ENCODE measurements around the gene WNT7B. TPM values are rescaled to one million over a fixed set of nuclear protein-coding genes. Genes with fewer than 3 reads are reported as not detected.

The WNT7B gene
- total and polyA plus RNA-seq, 2 experiments from 2014 or later: 0.10 TPM; not detected in 1

DNA sequence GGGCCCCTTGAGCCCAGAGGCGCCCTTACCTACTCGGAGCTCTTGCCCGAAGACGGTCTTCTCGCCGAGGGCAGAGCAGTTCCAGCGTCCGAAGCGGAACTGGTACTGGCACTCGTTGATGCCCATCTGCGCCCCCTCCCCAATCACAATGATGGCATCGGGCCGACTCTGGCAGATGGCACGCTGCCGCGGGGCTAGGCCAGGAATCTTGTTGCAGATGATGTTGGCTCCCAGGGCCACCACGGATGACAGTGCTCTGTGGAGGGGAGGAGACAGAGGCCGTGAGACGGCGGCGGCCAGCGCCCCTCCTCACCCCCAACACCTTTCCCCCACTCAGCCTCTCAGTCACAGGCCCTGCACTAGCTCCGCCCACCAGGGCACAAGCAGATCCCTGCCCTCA is 27.1 kb downstream of the WNT7B start:
- Histone ChIP-seq H3K79me2 (replicated peaks; ENCODE audit: insufficient read depth) (no peaks in the 10 kb centered on the region), H3K4me2 (no peak overlapping the region), H3K27me3 (ENCODE audit: insufficient read depth) (no peaks in the 10 kb centered on the region), H3K36me3 (ENCODE audit: insufficient read depth) (no peaks in the 10 kb centered on the region), H4K20me1 (replicated peaks; ENCODE audit: insufficient read depth) (no peaks in the 10 kb centered on the region), H3K27ac (ENCODE audit: low read depth) (no peak overlapping the region), H3K4me1 (ENCODE audit: insufficient read depth) (no peaks in the 10 kb centered on the region), H2AFZ (no peak overlapping the region), H3K4me3 (no peak overlapping the region), H3F3A (replicated peaks; ENCODE audit: low read depth) (no peaks in the 10 kb centered on the region), H3K9me2 (ENCODE audit: insufficient read depth) (no peaks in the 10 kb centered on the region)
- no peak; the same call in 2 of the 3 replicates for ATAC-seq
- no peak for DNase-seq (ENCODE audit: low spot score)
- H3K4me3 Mint-ChIP-seq: no peak overlapping the region
- TF ChIP-seq ZNF114 (CRISPR knock-in tag; IDR thresholded peaks at IDR 0.05) (no peak), NANOG (IDR thresholded peaks at IDR 0.05; ENCODE audit: borderline replicate concordance) (no peak), EZH2phosphoT487 (IDR thresholded peaks at IDR 0.05; ENCODE audit: unreplicated experiment) (no peak), JUNB (IDR thresholded peaks at IDR 0.05; ENCODE audit: unreplicated experiment) (no peak), CREB1 (CRISPR knock-in tag; IDR thresholded peaks at IDR 0.05; ENCODE audit: low read depth) (no peak)
- TF ChIP-seq, protein P1, sequence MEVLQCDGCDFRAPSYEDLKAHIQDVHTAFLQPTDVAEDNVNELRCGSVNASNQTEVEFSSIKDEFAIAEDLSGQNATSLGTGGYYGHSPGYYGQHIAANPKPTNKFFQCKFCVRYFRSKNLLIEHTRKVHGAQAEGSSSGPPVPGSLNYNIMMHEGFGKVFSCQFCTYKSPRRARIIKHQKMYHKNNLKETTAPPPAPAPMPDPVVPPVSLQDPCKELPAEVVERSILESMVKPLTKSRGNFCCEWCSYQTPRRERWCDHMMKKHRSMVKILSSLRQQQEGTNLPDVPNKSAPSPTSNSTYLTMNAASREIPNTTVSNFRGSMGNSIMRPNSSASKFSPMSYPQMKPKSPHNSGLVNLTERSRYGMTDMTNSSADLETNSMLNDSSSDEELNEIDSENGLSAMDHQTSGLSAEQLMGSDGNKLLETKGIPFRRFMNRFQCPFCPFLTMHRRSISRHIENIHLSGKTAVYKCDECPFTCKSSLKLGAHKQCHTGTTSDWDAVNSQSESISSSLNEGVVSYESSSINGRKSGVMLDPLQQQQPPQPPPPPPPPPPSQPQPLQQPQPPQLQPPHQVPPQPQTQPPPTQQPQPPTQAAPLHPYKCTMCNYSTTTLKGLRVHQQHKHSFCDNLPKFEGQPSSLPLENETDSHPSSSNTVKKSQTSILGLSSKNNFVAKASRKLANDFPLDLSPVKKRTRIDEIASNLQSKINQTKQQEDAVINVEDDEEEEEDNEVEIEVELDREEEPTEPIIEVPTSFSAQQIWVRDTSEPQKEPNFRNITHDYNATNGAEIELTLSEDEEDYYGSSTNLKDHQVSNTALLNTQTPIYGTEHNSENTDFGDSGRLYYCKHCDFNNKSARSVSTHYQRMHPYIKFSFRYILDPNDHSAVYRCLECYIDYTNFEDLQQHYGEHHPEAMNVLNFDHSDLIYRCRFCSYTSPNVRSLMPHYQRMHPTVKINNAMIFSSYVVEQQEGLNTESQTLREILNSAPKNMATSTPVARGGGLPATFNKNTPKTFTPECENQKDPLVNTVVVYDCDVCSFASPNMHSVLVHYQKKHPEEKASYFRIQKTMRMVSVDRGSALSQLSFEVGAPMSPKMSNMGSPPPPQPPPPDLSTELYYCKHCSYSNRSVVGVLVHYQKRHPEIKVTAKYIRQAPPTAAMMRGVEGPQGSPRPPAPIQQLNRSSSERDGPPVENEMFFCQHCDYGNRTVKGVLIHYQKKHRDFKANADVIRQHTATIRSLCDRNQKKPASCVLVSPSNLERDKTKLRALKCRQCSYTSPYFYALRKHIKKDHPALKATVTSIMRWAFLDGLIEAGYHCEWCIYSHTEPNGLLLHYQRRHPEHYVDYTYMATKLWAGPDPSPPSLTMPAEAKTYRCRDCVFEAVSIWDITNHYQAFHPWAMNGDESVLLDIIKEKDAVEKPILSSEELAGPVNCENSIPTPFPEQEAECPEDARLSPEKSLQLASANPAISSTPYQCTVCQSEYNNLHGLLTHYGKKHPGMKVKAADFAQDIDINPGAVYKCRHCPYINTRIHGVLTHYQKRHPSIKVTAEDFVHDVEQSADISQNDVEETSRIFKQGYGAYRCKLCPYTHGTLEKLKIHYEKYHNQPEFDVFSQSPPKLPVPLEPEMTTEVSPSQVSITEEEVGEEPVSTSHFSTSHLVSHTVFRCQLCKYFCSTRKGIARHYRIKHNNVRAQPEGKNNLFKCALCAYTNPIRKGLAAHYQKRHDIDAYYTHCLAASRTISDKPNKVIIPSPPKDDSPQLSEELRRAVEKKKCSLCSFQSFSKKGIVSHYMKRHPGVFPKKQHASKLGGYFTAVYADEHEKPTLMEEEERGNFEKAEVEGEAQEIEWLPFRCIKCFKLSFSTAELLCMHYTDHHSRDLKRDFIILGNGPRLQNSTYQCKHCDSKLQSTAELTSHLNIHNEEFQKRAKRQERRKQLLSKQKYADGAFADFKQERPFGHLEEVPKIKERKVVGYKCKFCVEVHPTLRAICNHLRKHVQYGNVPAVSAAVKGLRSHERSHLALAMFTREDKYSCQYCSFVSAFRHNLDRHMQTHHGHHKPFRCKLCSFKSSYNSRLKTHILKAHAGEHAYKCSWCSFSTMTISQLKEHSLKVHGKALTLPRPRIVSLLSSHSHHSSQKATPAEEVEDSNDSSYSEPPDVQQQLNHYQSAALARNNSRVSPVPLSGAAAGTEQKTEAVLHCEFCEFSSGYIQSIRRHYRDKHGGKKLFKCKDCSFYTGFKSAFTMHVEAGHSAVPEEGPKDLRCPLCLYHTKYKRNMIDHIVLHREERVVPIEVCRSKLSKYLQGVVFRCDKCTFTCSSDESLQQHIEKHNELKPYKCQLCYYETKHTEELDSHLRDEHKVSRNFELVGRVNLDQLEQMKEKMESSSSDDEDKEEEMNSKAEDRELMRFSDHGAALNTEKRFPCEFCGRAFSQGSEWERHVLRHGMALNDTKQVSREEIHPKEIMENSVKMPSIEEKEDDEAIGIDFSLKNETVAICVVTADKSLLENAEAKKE (CRISPR knock-in tag; IDR thresholded peaks at IDR 0.05): no peak
- TF ChIP-seq, protein P2, sequence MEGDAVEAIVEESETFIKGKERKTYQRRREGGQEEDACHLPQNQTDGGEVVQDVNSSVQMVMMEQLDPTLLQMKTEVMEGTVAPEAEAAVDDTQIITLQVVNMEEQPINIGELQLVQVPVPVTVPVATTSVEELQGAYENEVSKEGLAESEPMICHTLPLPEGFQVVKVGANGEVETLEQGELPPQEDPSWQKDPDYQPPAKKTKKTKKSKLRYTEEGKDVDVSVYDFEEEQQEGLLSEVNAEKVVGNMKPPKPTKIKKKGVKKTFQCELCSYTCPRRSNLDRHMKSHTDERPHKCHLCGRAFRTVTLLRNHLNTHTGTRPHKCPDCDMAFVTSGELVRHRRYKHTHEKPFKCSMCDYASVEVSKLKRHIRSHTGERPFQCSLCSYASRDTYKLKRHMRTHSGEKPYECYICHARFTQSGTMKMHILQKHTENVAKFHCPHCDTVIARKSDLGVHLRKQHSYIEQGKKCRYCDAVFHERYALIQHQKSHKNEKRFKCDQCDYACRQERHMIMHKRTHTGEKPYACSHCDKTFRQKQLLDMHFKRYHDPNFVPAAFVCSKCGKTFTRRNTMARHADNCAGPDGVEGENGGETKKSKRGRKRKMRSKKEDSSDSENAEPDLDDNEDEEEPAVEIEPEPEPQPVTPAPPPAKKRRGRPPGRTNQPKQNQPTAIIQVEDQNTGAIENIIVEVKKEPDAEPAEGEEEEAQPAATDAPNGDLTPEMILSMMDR (conservative IDR thresholded peaks at IDR 0.05; ENCODE audit: low read depth in 2 of 2): no peak
- H3K9me3 Mint-ChIP-seq: peaks cover 2% of the 10 kb centered on the region; the same call in 1 of the 3 replicates
- peaks cover 8% of the 10 kb centered on the region for H3K4me1 Mint-ChIP-seq
- peaks cover 4% of the 10 kb centered on the region for H3K27me3 Mint-ChIP-seq (ENCODE audit: insufficient read depth, low read depth, poor library complexity)
- no peak overlapping the region for H3K27ac Mint-ChIP-seq
- no peaks in the 10 kb centered on the region for H3K36me3 Mint-ChIP-seq (ENCODE audit: low read depth)

Measured in GM23338 (cell line).